IMR-90 (cell line): ENCODE measurements around the gene ELMO1. TPM values are rescaled to one million over a fixed set of nuclear protein-coding genes. Genes with fewer than 3 reads are reported as not detected.

Experiments used
- ATAC-seq: fragments of 200-7000 bp; cut with Tn5 transposase; 2 replicates; pipeline ENCODE4 v1.9.1; 2020; ENCODE audit warnings: low read depth, mild to moderate bottlenecking, moderate library complexity
- BruUV-seq: library from RNA; stranded (reverse); fragments of 400-500 nt; replicated peaks from 2 replicates; lab custom pipeline; 2021; lab: Mats Ljungman, UMichigan
- CTCF ChIA-PET: fragments of 300-600 bp; formaldehyde crosslinking; extraction: SDS; loops from one replicate; lab custom pipeline; 2021; ENCODE audit warnings: antibody characterized with exemption; lab: Yijun Ruan, JAX
- POLR2A ChIA-PET: fragments of 300-600 bp; sonication (Branson Sonifier 250); formaldehyde crosslinking; loops from one replicate; lab custom pipeline; 2022; ENCODE audit warnings: antibody characterized with exemption; ENCODE audit not compliant: unreplicated experiment; lab: Charles Lee
- DNase-seq: peaks from one replicate; pipeline ENCODE4 v3.0.0; 2013
- H2AFZ ChIP-seq: replicated peaks from 2 replicates; pipeline ENCODE3; 2013; ENCODE audit warnings: low read length, mild to moderate bottlenecking; ENCODE audit not compliant: poor library complexity
- H2AK5ac ChIP-seq: 2 replicates; pipeline ENCODE4 v1.6.1; 2013; ENCODE audit warnings: low read depth, low read length, inconsistent platforms
- H2AK9ac ChIP-seq: replicated peaks from 2 replicates; pipeline ENCODE3; 2013; ENCODE audit warnings: mild to moderate bottlenecking, low read depth, low read length, moderate library complexity; ENCODE audit not compliant: poor library complexity
- H2BK120ac ChIP-seq: 2 replicates; pipeline ENCODE4 v1.6.1; 2013; ENCODE audit warnings: low read depth, low read length, inconsistent platforms
- H2BK15ac ChIP-seq: 3 replicates; pipeline ENCODE4 v1.6.1; 2013; ENCODE audit warnings: low read depth, low read length, inconsistent platforms
- H2BK20ac ChIP-seq: 2 replicates; pipeline ENCODE4 v1.6.1; 2013; ENCODE audit warnings: low read depth, mild to moderate bottlenecking, inconsistent platforms, low read length, moderate library complexity
- H2BK5ac ChIP-seq: 2 replicates; pipeline ENCODE4 v1.6.1; 2013; ENCODE audit warnings: mild to moderate bottlenecking, low read depth, low read length, inconsistent platforms; ENCODE audit not compliant: poor library complexity, severe bottlenecking
- H3K14ac ChIP-seq: replicated peaks from 2 replicates; pipeline ENCODE4 v1.6.1; 2013; ENCODE audit warnings: low read depth, low read length, inconsistent platforms
- H3K18ac ChIP-seq: 2 replicates; pipeline ENCODE4 v1.6.1; 2013; ENCODE audit warnings: low read depth, low read length, control low read depth
- H3K23ac ChIP-seq: 2 replicates; pipeline ENCODE4 v1.6.1; 2013; ENCODE audit warnings: low read depth, low read length, inconsistent platforms
- H3K27ac ChIP-seq: 2 replicates; pipeline ENCODE4 v1.5.1; 2013; ENCODE audit warnings: mild to moderate bottlenecking, control low read depth, low read length; ENCODE audit not compliant: insufficient read depth
- H3K27me3 ChIP-seq: 2 replicates; pipeline ENCODE4 v1.6.1; 2013; ENCODE audit warnings: low read length; ENCODE audit not compliant: control insufficient read depth, insufficient read depth
- H3K36me3 ChIP-seq: 2 replicates; pipeline ENCODE4 v1.6.1; 2013; ENCODE audit warnings: low read length, mixed read lengths; ENCODE audit not compliant: control insufficient read depth, insufficient read depth
- H3K4ac ChIP-seq: 2 replicates; pipeline ENCODE4 v1.6.1; 2013; ENCODE audit warnings: low read depth, low read length, inconsistent platforms
- H3K4me1 ChIP-seq: 2 replicates; pipeline ENCODE4 v1.6.1; 2013; ENCODE audit warnings: low read length, mixed read lengths; ENCODE audit not compliant: control insufficient read depth, insufficient read depth
- H3K4me2 ChIP-seq: 2 replicates; pipeline ENCODE4 v1.6.1; 2013; ENCODE audit warnings: low read depth, mild to moderate bottlenecking, control low read depth, low read length, moderate library complexity
- H3K4me3 ChIP-seq: 2 replicates; pipeline ENCODE4 v1.5.1; 2013; ENCODE audit warnings: low read depth, mild to moderate bottlenecking, control low read depth, low read length, moderate library complexity; ENCODE audit not compliant: insufficient read depth
- H3K56ac ChIP-seq: 2 replicates; pipeline ENCODE4 v1.6.1; 2013; ENCODE audit warnings: low read length, inconsistent platforms; ENCODE audit not compliant: insufficient read depth; ENCODE audit errors: extremely low read depth
- H3K79me1 ChIP-seq, 2 experiments: 2 replicates each; pipeline ENCODE4 v1.6.1; 2013; ENCODE audit warnings: low read length in 2 of 2, inconsistent platforms in 1 of 2, low read depth in 1 of 2
- H3K9ac ChIP-seq: 2 replicates; pipeline ENCODE4 v1.6.1; 2013; ENCODE audit warnings: low read depth, low read length, control low read depth
- H3K9me1 ChIP-seq: 2 replicates; pipeline ENCODE4 v1.6.1; 2013; ENCODE audit warnings: low read length, inconsistent platforms; ENCODE audit not compliant: insufficient read depth
- H3K9me3 ChIP-seq: 2 replicates; pipeline ENCODE4 v1.6.1; 2013; ENCODE audit warnings: low read length; ENCODE audit not compliant: control insufficient read depth, insufficient read depth
- H4K20me1 ChIP-seq: 2 replicates; pipeline ENCODE4 v1.6.1; 2013; ENCODE audit warnings: low read length, inconsistent platforms; ENCODE audit not compliant: insufficient read depth
- H4K5ac ChIP-seq: 2 replicates; pipeline ENCODE4 v1.6.1; 2013; ENCODE audit warnings: mild to moderate bottlenecking, low read depth, low read length, control low read depth
- H4K8ac ChIP-seq, 2 experiments: 2 replicates each; pipeline ENCODE4 v1.6.1; 2013; ENCODE audit warnings: low read depth in 2 of 2, low read length in 2 of 2, control low read depth in 1 of 2, inconsistent platforms in 1 of 2
- H4K91ac ChIP-seq: 2 replicates; pipeline ENCODE4 v1.6.1; 2013; ENCODE audit warnings: low read depth, low read length, inconsistent platforms; ENCODE audit not compliant: insufficient read depth
- BHLHE40 ChIP-seq: fragments of 150-350 bp; IDR thresholded peaks from 2 replicates; pipeline ENCODE4 v1.6.1; 2016; ENCODE audit warnings: mild to moderate bottlenecking, low read depth, low read length
- CHD1 ChIP-seq: IDR thresholded peaks from 2 replicates; pipeline ENCODE4 v1.6.1; 2012; ENCODE audit warnings: low read depth, low read length, improper control_type of control experiment
- RCOR1 ChIP-seq: IDR thresholded peaks from 2 replicates; pipeline ENCODE4 v1.6.1; 2012; ENCODE audit warnings: mild to moderate bottlenecking, low read length, improper control_type of control experiment; ENCODE audit not compliant: insufficient replicate concordance
- WGBS, 2 experiments: methylation state at CpG; one replicate each; pipeline versions ENCODE4 v1.1.5 to v1.1.7; 2013; ENCODE audit warnings: missing lambda C conversion rate in 2 of 2; ENCODE audit not compliant: insufficient read length in 1 of 2; ENCODE audit errors: extremely low coverage in 2 of 2; 5-methylcytosine and 5-hydroxymethylcytosine counted together
- dilution Hi-C: fragments of 300-500 bp; cut with HindIII; formaldehyde crosslinking; loops from one replicate; pipeline ENCODE4 v1.14.3; 2018; ENCODE audit warnings: low sequenced_read_pairs; ENCODE audit not compliant: unreplicated experiment
- in situ Hi-C: fragments of 300-500 bp; cut with MboI; formaldehyde crosslinking; loops from 3 replicates; pipeline ENCODE4 v1.14.3; 2019; ENCODE audit warnings: low sequenced_read_pairs, inconsistent platforms, mixed read lengths
- intact Hi-C: fragments of 100-400 bp; cut with micrococcal nuclease; formaldehyde crosslinking; loops from 2 replicates; pipeline ENCODE4 v1.10.0; 2022
- polyA plus RNA-seq, 3 experiments: library from polyadenylated mRNA; depleted of rRNA; stranded (reverse); fragments of >200 nt; gene quantifications; 2 replicates each; pipeline ENCODE4 v1.2.3, GENCODE V29; 2012; ENCODE audit warnings: low replicate concordance in 1 of 3
- total RNA-seq: library from RNA; depleted of rRNA; stranded (reverse); fragments of >200 nt; gene quantifications from 2 replicates; pipeline ENCODE4 v1.2.3, GENCODE V29; 2012
- TF ChIP-seq, protein P1 (sequence below): fragments of 150-350 bp; IDR thresholded peaks from 2 replicates; pipeline ENCODE4 v1.6.1; 2016; ENCODE audit warnings: low read depth, mild to moderate bottlenecking, low read length, moderate library complexity, borderline replicate concordance

The ELMO1 gene
- total and polyA plus RNA-seq, 2 of the 4 experiments (the other 2 are of a cell fraction): 0.03 TPM; not detected in 1

DNA sequence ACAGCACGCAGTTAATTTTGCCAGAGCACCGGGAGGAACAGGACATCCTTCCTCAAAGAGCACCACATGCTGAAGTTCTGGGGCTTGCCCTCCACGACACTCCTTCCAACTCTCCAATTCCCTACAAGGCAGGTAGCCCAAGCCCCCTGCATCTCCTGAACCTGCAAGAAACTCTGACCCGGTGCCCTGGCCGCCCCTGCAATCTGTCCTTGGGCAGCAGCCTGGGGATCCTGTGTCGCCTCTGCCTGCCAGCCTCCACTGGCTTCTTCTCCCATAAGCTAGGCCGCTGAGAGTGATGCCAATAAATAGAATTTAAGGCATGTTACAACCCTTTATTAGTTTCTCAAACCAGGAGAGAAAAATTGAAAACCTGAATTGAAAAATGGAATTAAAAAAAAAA, 182.8 kb downstream of the ELMO1 start:
- BruUV-seq: no TSS peak
- Histone ChIP-seq H3K27me3 (no peaks in the 10 kb centered on the region), H4K8ac (no peak overlapping the region), H3K23ac (no peak overlapping the region), H2BK120ac (no peak overlapping the region), H3K79me1 (no peaks in the 10 kb centered on the region), H3K4me2 (no peak overlapping the region), H3K9me3 (peaks cover 3% of the 10 kb centered on the region; the same call in 1 of the 2 replicates), H4K20me1 (no peaks in the 10 kb centered on the region), H2AFZ (no peak overlapping the region), H2AK5ac (no peak overlapping the region), H3K9me1 (no peaks in the 10 kb centered on the region), H3K56ac (no peak overlapping the region), H4K5ac (no peak overlapping the region), H3K27ac (no peak overlapping the region), H3K4me1 (no peaks in the 10 kb centered on the region), H3K14ac (no peak overlapping the region), H2BK20ac (no peak overlapping the region), H2AK9ac (no peak overlapping the region), H2BK15ac (no peak overlapping the region), H3K4me3 (no peak overlapping the region), H4K91ac (no peak overlapping the region), H3K36me3 (no peaks in the 10 kb centered on the region), H3K4ac (no peak overlapping the region), H2BK5ac (no peak overlapping the region), H3K9ac (no peak overlapping the region), H3K18ac (no peak overlapping the region)
- ATAC-seq (no peak), DNase-seq (no peak)
- CTCF ChIA-PET: no interaction called here
- TF ChIP-seq, protein P1, sequence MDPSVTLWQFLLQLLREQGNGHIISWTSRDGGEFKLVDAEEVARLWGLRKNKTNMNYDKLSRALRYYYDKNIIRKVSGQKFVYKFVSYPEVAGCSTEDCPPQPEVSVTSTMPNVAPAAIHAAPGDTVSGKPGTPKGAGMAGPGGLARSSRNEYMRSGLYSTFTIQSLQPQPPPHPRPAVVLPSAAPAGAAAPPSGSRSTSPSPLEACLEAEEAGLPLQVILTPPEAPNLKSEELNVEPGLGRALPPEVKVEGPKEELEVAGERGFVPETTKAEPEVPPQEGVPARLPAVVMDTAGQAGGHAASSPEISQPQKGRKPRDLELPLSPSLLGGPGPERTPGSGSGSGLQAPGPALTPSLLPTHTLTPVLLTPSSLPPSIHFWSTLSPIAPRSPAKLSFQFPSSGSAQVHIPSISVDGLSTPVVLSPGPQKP: no peak
- no peak for TF ChIP-seq CHD1
- TF ChIP-seq RCOR1: no peak
- TF ChIP-seq BHLHE40: no peak
- intact Hi-C loops: no loop called here
- dilution Hi-C loops: no loop called here
- in situ Hi-C loops: no loop called here
- 73% methylated on average over 3 of the region's 7 CpGs; no CpG with 5 or more reads in 1 of the 2 experiments for WGBS, 2 experiments
- POLR2A ChIA-PET: no interaction called here
